ENCODE data around the gene FAM107B. TPM values are rescaled to one million over a fixed set of nuclear protein-coding genes. Genes with fewer than 3 reads are reported as not detected.

The FAM107B gene
- total RNA-seq, 1 donor from 2014 or later: 40.7 TPM

DNA sequence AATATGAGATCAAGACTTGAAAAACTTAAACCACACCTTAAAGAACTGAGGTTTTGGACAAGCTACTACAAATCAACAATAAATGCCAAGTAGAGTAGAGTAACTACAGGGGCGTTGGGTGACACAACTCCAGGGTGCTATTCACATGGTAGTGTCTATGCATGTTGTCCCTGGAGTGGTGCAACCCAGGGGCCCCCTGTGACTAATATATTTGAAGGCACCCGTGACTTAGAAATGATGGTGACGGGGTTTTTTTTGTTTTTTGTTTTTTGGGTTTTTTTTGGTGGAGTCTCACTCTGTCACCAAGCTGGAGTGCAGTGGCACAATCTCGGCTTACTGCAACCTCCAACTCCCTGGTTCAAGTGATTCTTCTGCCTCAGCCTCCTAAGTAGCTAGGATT lies 106.9 kb downstream of the FAM107B start:
- TF ChIP-seq, protein P1, sequence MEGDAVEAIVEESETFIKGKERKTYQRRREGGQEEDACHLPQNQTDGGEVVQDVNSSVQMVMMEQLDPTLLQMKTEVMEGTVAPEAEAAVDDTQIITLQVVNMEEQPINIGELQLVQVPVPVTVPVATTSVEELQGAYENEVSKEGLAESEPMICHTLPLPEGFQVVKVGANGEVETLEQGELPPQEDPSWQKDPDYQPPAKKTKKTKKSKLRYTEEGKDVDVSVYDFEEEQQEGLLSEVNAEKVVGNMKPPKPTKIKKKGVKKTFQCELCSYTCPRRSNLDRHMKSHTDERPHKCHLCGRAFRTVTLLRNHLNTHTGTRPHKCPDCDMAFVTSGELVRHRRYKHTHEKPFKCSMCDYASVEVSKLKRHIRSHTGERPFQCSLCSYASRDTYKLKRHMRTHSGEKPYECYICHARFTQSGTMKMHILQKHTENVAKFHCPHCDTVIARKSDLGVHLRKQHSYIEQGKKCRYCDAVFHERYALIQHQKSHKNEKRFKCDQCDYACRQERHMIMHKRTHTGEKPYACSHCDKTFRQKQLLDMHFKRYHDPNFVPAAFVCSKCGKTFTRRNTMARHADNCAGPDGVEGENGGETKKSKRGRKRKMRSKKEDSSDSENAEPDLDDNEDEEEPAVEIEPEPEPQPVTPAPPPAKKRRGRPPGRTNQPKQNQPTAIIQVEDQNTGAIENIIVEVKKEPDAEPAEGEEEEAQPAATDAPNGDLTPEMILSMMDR (IDR thresholded peaks at IDR 0.05): no peak
- Mint-ChIP-seq H3K4me3 (ENCODE audit: unreplicated experiment) (no peak overlapping the region), H3K36me3 (ENCODE audit: unreplicated experiment) (no peaks in the 10 kb centered on the region), H3K27me3 (ENCODE audit: unreplicated experiment) (peaks cover 8% of the 10 kb centered on the region), H3K27ac (ENCODE audit: unreplicated experiment) (no peak overlapping the region), H3K9me3 (ENCODE audit: unreplicated experiment) (peaks cover 3% of the 10 kb centered on the region), H3K4me1 (ENCODE audit: unreplicated experiment) (peaks cover 20% of the 10 kb centered on the region)
- no peak for DNase-seq (ENCODE audit: extremely low spot score, unreplicated experiment)

DNA sequence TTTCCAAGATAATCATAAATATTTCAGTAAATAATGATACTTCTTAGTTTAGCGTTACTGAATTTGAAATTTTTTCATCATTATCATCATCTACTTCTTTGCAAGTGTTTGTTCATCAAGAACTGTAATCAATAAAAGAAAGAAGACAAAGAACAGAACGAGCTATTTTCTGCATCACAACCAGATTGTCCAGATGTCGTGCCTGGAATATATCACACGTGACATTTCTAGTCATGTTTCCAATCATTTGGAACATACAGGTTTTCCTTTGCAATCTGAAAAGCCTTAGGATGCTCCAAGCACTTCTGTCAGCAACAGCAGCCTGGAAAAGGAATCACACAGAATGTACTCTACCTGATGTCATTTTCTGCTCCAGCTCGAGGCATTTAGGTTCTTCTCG lies 107.4 kb downstream of the FAM107B start:
- H3K36me3 Mint-ChIP-seq (ENCODE audit: unreplicated experiment): no peaks in the 10 kb centered on the region
- peaks cover 20% of the 10 kb centered on the region for H3K4me1 Mint-ChIP-seq (ENCODE audit: unreplicated experiment)
- no peak for DNase-seq (ENCODE audit: extremely low spot score, unreplicated experiment)
- H3K27ac Mint-ChIP-seq (ENCODE audit: unreplicated experiment): no peak overlapping the region
- H3K27me3 Mint-ChIP-seq (ENCODE audit: unreplicated experiment): peaks cover 8% of the 10 kb centered on the region
- TF ChIP-seq, protein P1 (IDR thresholded peaks at IDR 0.05): no peak
- no peak overlapping the region for H3K4me3 Mint-ChIP-seq (ENCODE audit: unreplicated experiment)
- H3K9me3 Mint-ChIP-seq (ENCODE audit: unreplicated experiment): peaks cover 3% of the 10 kb centered on the region

DNA sequence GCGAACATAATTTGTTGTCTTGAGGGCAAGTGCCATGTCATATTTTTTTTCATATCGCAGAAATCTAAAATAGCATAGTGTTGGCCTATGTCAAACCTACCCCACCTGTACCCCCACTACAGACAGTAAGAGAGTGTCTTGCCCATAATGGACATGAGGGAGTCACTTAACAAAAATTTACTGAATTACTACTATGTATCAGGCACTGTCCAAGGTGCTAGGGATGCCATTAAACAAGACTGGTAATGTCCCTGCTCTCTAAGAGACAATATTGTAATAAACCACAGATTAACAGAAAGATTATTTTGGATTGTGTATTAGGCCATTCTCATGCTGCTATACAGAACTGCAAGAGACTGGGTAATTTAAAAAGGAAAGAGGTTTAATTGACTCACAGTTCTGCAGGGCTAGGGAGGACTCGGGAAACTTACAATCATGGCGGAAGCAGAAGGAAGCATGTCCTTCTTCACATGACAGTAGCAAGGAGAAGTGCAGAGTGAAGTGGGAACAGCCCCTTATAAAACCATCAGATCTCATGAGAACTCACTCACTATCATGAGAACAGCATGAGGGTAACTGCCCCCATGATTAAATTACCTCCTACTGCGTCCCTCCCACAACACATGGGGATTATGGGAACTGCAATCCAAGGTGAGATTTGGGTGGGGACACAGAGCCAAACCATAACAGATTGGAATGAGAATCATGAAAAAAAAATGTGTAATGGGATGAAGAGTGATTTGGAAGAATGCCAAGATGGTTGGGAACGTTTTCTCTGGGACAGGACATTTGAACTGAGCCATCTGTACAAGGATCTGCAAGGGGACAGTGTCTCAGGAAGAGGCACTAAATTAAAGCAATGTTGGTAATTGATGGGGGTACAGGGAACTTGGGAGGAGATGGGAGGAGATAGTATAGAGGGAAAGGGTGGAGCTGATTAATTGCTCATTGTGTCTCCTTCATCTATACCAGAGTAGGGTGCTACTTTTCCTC lies 108.5 kb downstream of the FAM107B start:
- no peaks in the 10 kb centered on the region for H3K36me3 Mint-ChIP-seq (ENCODE audit: unreplicated experiment)
- no peak overlapping the region for H3K4me3 Mint-ChIP-seq (ENCODE audit: unreplicated experiment)
- DNase-seq (ENCODE audit: extremely low spot score, unreplicated experiment): no peak
- H3K9me3 Mint-ChIP-seq (ENCODE audit: unreplicated experiment): peaks cover 3% of the 10 kb centered on the region
- TF ChIP-seq, protein P1 (IDR thresholded peaks at IDR 0.05): no peak
- peaks cover 8% of the 10 kb centered on the region for H3K27me3 Mint-ChIP-seq (ENCODE audit: unreplicated experiment)
- H3K4me1 Mint-ChIP-seq (ENCODE audit: unreplicated experiment): peaks cover 19% of the 10 kb centered on the region
- H3K27ac Mint-ChIP-seq (ENCODE audit: unreplicated experiment): no peak overlapping the region

DNA sequence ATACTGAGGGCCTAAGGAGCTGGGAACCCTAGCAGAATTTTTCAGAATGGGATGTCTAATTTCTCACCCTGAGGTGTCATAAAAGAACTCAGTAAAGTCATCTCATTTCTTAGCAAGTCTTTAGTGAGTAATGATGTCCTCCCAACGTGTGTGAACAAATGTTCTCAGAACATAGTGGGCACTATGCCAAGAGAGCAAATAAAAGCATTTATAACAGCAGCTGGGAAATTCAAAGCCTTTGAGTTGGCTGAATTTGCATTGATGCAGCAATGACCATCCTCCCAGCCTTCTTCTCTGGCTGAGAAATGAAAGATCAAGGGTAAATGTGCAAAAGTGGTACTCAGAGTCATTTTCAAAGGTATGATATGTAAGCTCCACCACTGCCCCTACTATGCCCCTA lies 109.4 kb downstream of the FAM107B start:
- H3K27ac Mint-ChIP-seq (ENCODE audit: unreplicated experiment): no peak overlapping the region
- DNase-seq (ENCODE audit: extremely low spot score, unreplicated experiment): no peak
- no peaks in the 10 kb centered on the region for H3K36me3 Mint-ChIP-seq (ENCODE audit: unreplicated experiment)
- TF ChIP-seq, protein P1 (IDR thresholded peaks at IDR 0.05): no peak
- H3K9me3 Mint-ChIP-seq (ENCODE audit: unreplicated experiment): peaks cover 3% of the 10 kb centered on the region
- peaks cover 11% of the 10 kb centered on the region for H3K4me1 Mint-ChIP-seq (ENCODE audit: unreplicated experiment)
- H3K4me3 Mint-ChIP-seq (ENCODE audit: unreplicated experiment): no peak overlapping the region
- peaks cover 11% of the 10 kb centered on the region for H3K27me3 Mint-ChIP-seq (ENCODE audit: unreplicated experiment)

DNA sequence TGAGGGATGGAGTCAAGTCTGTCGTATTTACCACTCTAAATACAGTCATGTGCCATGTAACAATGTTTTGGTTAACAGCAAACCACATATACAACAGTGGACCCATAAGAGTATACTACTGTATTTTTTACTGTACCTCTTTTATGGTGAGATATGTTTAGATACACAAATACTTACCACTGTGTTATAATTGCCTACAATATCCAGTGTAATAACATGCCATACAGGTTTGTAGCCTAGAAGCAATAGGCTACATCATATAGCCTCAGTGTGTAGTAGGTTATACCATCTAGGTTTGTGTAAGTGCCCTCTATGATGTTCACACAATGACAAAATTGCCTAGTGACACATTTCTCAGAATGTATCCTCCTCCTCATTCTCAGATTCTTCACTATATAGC lies 110.4 kb downstream of the FAM107B start:
- Mint-ChIP-seq H3K27me3 (ENCODE audit: unreplicated experiment) (peaks cover 11% of the 10 kb centered on the region), H3K4me1 (ENCODE audit: unreplicated experiment) (peaks cover 3% of the 10 kb centered on the region), H3K9me3 (ENCODE audit: unreplicated experiment) (peaks cover 3% of the 10 kb centered on the region), H3K36me3 (ENCODE audit: unreplicated experiment) (no peaks in the 10 kb centered on the region), H3K4me3 (ENCODE audit: unreplicated experiment) (no peak overlapping the region), H3K27ac (ENCODE audit: unreplicated experiment) (no peak overlapping the region)
- TF ChIP-seq, protein P1 (IDR thresholded peaks at IDR 0.05): no peak
- DNase-seq (ENCODE audit: extremely low spot score, unreplicated experiment): no peak
